Gastroesophageal sphincter (tissue), 3 donors: ENCODE measurements around the gene CHMP2B.

ENCODE experiments used
- EP300 ChIP-seq: sonication (generic); formaldehyde crosslinking; IDR thresholded peaks from one replicate; pipeline ENCODE4 v1.6.1; 2017; ENCODE audit warnings: antibody characterized with exemption, mild to moderate bottlenecking
- POLR2AphosphoS5 ChIP-seq: sonication (generic); formaldehyde crosslinking; IDR thresholded peaks from one replicate; pipeline ENCODE4 v1.6.1; 2017; ENCODE audit warnings: antibody characterized with exemption
- TF ChIP-seq, protein P1 (sequence below), 4 experiments: fragments of 200-600 bp in 2 of 4; fragments of 450-650 bp in 2 of 4; sonication (generic) in 1 of 4; IDR thresholded peaks; one replicate each; pipeline ENCODE4 v1.5.1; 2017 to 2019; ENCODE audit warnings: antibody characterized with exemption in 4 of 4, mild to moderate bottlenecking in 2 of 4, moderate library complexity in 2 of 4

DNA sequence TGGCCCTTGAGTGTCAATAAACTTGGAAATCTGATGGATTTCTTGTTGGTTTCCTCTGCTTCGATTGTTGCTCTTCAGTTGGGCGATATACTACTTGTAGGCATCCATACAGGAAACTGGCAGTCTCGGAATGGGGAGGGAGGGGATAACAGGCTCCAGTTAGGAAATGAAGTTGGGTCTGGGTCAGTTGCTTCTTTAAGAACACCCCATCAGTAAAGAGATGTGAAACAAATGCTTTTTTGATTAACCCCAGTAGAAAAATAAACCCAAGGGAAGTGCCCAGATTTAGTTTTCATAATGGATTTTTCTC is 681 bp downstream of the CHMP2B start:
- TF ChIP-seq, protein P1, sequence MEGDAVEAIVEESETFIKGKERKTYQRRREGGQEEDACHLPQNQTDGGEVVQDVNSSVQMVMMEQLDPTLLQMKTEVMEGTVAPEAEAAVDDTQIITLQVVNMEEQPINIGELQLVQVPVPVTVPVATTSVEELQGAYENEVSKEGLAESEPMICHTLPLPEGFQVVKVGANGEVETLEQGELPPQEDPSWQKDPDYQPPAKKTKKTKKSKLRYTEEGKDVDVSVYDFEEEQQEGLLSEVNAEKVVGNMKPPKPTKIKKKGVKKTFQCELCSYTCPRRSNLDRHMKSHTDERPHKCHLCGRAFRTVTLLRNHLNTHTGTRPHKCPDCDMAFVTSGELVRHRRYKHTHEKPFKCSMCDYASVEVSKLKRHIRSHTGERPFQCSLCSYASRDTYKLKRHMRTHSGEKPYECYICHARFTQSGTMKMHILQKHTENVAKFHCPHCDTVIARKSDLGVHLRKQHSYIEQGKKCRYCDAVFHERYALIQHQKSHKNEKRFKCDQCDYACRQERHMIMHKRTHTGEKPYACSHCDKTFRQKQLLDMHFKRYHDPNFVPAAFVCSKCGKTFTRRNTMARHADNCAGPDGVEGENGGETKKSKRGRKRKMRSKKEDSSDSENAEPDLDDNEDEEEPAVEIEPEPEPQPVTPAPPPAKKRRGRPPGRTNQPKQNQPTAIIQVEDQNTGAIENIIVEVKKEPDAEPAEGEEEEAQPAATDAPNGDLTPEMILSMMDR (IDR thresholded peaks at IDR 0.05) = no peak
- TF ChIP-seq EP300 = no peak
- no peak for TF ChIP-seq POLR2AphosphoS5
